ENCODE data around the gene ARHGAP26. TPM values are rescaled to one million over a fixed set of nuclear protein-coding genes. Genes with fewer than 3 reads are reported as not detected.

ARHGAP26 gene
- total and polyA plus RNA-seq, 2 donors (not counting 3 experiments of a cell fraction or from before 2014, with no cell fraction given) = 3.1 to 16.2 TPM

DNA sequence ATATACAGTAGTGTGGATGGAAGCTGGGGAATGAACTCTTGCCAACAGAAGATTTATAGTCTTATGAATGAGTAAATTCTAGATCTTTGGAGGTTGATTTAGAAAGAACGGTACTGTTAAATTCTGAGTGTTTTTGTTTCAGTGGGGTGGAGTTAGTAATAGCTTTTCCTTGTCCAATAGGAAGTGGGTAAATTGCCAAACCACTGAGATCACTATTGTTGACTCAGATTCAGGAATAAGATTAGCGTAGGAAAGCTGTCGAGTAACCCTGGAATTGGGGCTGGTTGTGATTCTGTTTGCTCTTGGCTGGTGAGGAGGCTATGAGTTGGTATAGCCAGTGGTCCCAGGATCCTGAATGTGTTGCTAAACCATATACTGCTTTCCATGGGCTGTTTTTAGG, 155.6 kb downstream of the ARHGAP26 start:
- dilution Hi-C loops (cut with MboI; ENCODE audit: extremely low pct_ligation_motif_present, low sequenced_read_pairs) (no loop called here), intact Hi-C loops (cut with micrococcal nuclease) (loop anchor here (1.0 to 10.0 kb wide), 3 partner anchors 659 to 1219 kb away; no protein-coding TSS in a partner anchor)
- Histone ChIP-seq H3K36me3 (ENCODE audit: control insufficient read depth in 2 of 2, extremely low read depth in 1 of 2, insufficient read depth in 2 of 2, low read length in 2 of 2) (no peaks in the 10 kb centered on the region), H3K4me3 (replicated peaks in 1 of 3; ENCODE audit: insufficient read depth in 1 of 3, low read depth in 1 of 3, low read length in 3 of 3) (no peak overlapping the region), H3K9me1 (replicated peaks; ENCODE audit: control insufficient read depth, extremely low read depth, insufficient read depth, low read length) (no peaks in the 10 kb centered on the region), H3K4me1 (ENCODE audit: control insufficient read depth, extremely low read depth, insufficient read depth, low read length) (peaks cover 34% of the 10 kb centered on the region), H3K79me2 (ENCODE audit: control insufficient read depth, insufficient read depth, low read length) (no peaks in the 10 kb centered on the region), H3K4me2 (ENCODE audit: insufficient read depth, low read length) (peak overlapping the region; percentile 61), H2AFZ (ENCODE audit: low read depth, low read length) (no peak overlapping the region), H3K27me3 (ENCODE audit: control insufficient read depth in 2 of 2, insufficient read depth in 2 of 2, low read length in 2 of 2) (no peaks in the 10 kb centered on the region), H3K27ac (ENCODE audit: insufficient read depth, low read depth, low read length) (peak overlapping the region; percentile 27), H3K9me3 (replicated peaks; ENCODE audit: control insufficient read depth, insufficient read depth, low read length) (no peaks in the 10 kb centered on the region), H3K9ac (replicated peaks; ENCODE audit: extremely low read depth, insufficient read depth, low read length) (no peak overlapping the region), H4K20me1 (replicated peaks; ENCODE audit: control insufficient read depth, extremely low read depth, insufficient read depth, low read length) (no peaks in the 10 kb centered on the region)
- no TSS peak for BruUV-seq (replicated peaks)
- FAIRE-seq (peak; percentile 90), DNase-seq (ENCODE audit: low read depth, low spot score) (peak; percentile 91)
- TF ChIP-seq JUN (IDR thresholded peaks at IDR 0.05; ENCODE audit: borderline replicate concordance, insufficient read depth, insufficient read length, low read depth) = peak; percentile 59
- TF ChIP-seq FOS (IDR thresholded peaks at IDR 0.05; ENCODE audit: borderline replicate concordance, insufficient read depth, low read length) = peak; percentile 56
- no peak for TF ChIP-seq POLR2A (IDR thresholded peaks at IDR 0.05; ENCODE audit: low read depth, low read length)
- TF ChIP-seq MYC (IDR thresholded peaks at IDR 0.05; ENCODE audit: low read depth, low read length) = no peak
- TF ChIP-seq GATA2 (IDR thresholded peaks at IDR 0.05; ENCODE audit: insufficient read depth, insufficient read length, low read depth, low read length) = peak; percentile 96
- TF ChIP-seq, protein P1, sequence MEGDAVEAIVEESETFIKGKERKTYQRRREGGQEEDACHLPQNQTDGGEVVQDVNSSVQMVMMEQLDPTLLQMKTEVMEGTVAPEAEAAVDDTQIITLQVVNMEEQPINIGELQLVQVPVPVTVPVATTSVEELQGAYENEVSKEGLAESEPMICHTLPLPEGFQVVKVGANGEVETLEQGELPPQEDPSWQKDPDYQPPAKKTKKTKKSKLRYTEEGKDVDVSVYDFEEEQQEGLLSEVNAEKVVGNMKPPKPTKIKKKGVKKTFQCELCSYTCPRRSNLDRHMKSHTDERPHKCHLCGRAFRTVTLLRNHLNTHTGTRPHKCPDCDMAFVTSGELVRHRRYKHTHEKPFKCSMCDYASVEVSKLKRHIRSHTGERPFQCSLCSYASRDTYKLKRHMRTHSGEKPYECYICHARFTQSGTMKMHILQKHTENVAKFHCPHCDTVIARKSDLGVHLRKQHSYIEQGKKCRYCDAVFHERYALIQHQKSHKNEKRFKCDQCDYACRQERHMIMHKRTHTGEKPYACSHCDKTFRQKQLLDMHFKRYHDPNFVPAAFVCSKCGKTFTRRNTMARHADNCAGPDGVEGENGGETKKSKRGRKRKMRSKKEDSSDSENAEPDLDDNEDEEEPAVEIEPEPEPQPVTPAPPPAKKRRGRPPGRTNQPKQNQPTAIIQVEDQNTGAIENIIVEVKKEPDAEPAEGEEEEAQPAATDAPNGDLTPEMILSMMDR (IDR thresholded peaks at IDR 0.05; ENCODE audit: extremely low read depth in 1 of 2, insufficient read depth in 1 of 2, low read depth in 1 of 2, low read length in 2 of 2) = no peak
- TF ChIP-seq EZH2 (IDR thresholded peaks at IDR 0.05; ENCODE audit: borderline replicate concordance, low read depth, low read length, severe bottlenecking) = no peak
- TF ChIP-seq POLR2AphosphoS5 (IDR thresholded peaks at IDR 0.05; ENCODE audit: insufficient read depth, low read depth, low read length) = peak; percentile 46
- no peak for TF ChIP-seq MAX (IDR thresholded peaks at IDR 0.05; ENCODE audit: insufficient read depth, insufficient read length)
- CTCF ChIA-PET = interaction anchor here (0.7 to 2.4 kb wide), 26 partner anchors 10 to 1267 kb away, joined by 3 to 24 read pairs (median 4); no protein-coding TSS in a partner anchor
- POLR2A ChIA-PET = interaction anchor here (0.6 to 0.7 kb wide), 2 partner anchors 475 to 477 kb away, joined by 3 to 4 read pairs; no protein-coding TSS in a partner anchor
